Left lung (tissue), 10 donors: ENCODE results near the gene IFI27L2. TPM values are rescaled to one million over a fixed set of nuclear protein-coding genes. Genes with fewer than 3 reads are reported as not detected.

Source experiments
- ATAC-seq: fragments of 200-7000 bp; cut with Tn5 transposase; one replicate; pipeline ENCODE4 v1.9.1; 2020; ENCODE audit warnings: moderate library complexity
- DNase-seq, 4 donors: peaks; one replicate each; pipeline ENCODE4 v3.0.0-alpha.2; 2013 to 2020
- H3K27ac ChIP-seq, 2 donors: fragments of 200-600 bp; sonication (generic) in 1 of 2; one replicate each; pipeline versions ENCODE4 v1.5.0 to v1.8.0; 2020 to 2021
- H3K27me3 ChIP-seq, 2 donors: fragments of 200-600 bp; sonication (generic) in 1 of 2; one replicate each; pipeline versions ENCODE4 v1.5.0 to v1.8.0; 2020 to 2021
- H3K36me3 ChIP-seq, 2 donors: fragments of 200-600 bp; sonication (generic) in 1 of 2; one replicate each; pipeline versions ENCODE4 v1.5.0 to v1.8.0; 2020 to 2021
- H3K4me1 ChIP-seq, 2 donors: fragments of 200-600 bp; one replicate each; pipeline ENCODE4 v1.8.0; 2021
- H3K4me3 ChIP-seq, 2 donors: fragments of 200-600 bp; sonication (generic) in 1 of 2; one replicate each; pipeline versions ENCODE4 v1.5.0 to v1.8.0; 2020 to 2021; ENCODE audit warnings: mild to moderate bottlenecking in 1 of 2
- H3K9me3 ChIP-seq, 2 donors: fragments of 200-600 bp; sonication (generic) in 1 of 2; one replicate each; pipeline versions ENCODE4 v1.5.0 to v1.8.0; 2020 to 2021
- CTCF ChIP-seq, 2 donors: fragments of 200-600 bp; sonication (generic) in 1 of 2; IDR thresholded peaks; one replicate each; pipeline versions ENCODE4 v1.5.0 to v1.8.0; 2021; ENCODE audit warnings: antibody characterized with exemption in 2 of 2
- intact Hi-C, 2 donors: fragments of 100-400 bp; cut with DNase I; formaldehyde crosslinking; loops; one replicate each; pipeline versions ENCODE4 v1.11.2 to v1.14.2; 2022
- polyA plus RNA-seq, 6 donors: library from polyadenylated mRNA; unstranded; fragments of 120-200 nt; gene quantifications; one replicate each; pipeline ENCODE4 v1.2.1, GENCODE V29; 2013; ENCODE audit not compliant: insufficient read length in 6 of 6
- total RNA-seq, 2 donors: library from RNA; stranded (reverse); fragmentation: NEBNext Ultra II Directional; extraction: Animal tissue kit (Norgen Biotek cat#: 25700); gene quantifications; one replicate each; pipeline ENCODE4 v1.2.1, GENCODE V29; 2021
- donor health status: DM: no; HTN: yes; CAD: no.
- donor health status: DM: no; HTN: no; CAD: no.

Gene IFI27L2
- total and polyA plus RNA-seq, 8 donors, result 30.7 to 59.3 (median 39.5) TPM

- H3K9me3 ChIP-seq, result no peaks in the 10 kb centered on the region
- H3K4me3 ChIP-seq, result peak overlapping the region; percentile 90 to 91
- H3K4me1 ChIP-seq, result peaks cover 32 to 45% of the 10 kb centered on the region in 2 donors
- intact Hi-C loops, result no loop called here
- ATAC-seq, result peak; percentile 53
- H3K27ac ChIP-seq, result peak overlapping the region; percentile 90 to 94
- H3K36me3 ChIP-seq, result no peaks in the 10 kb centered on the region
- no peak for DNase-seq
- no peaks in the 10 kb centered on the region for H3K27me3 ChIP-seq
- TF ChIP-seq CTCF (IDR thresholded peaks at IDR 0.05), result no peak
Measured at GRCh38 chr14:94081386-94081820, 48.0 kb downstream of the IFI27L2 start.

- H3K9me3 ChIP-seq, result peaks cover 0 to 3% of the 10 kb centered on the region in 2 donors
- H3K4me3 ChIP-seq, result peak within 1 kb of the TSS; percentile 90 to 91
- DNase-seq, result peak; percentile 93 to 98 (median 98)
- intact Hi-C loops, result no loop called here
- TF ChIP-seq CTCF (IDR thresholded peaks at IDR 0.05), result no peak
- peaks cover 32 to 51% of the 10 kb centered on the region in 2 donors for H3K4me1 ChIP-seq
- no peaks in the 10 kb centered on the region for H3K36me3 ChIP-seq
- peak; percentile 100 for ATAC-seq
- H3K27me3 ChIP-seq, result no peaks in the 10 kb centered on the region
- H3K27ac ChIP-seq, result peak within 1 kb of the TSS; percentile 90 to 94
Measured at GRCh38 chr14:94080621-94081385, 48.6 kb downstream of the IFI27L2 start, which contains the start of the genes DDX24 and IFI27L1. Gene DDX24, minus strand, starts transcription at chr14:94081202. Its CDS starts 1,460 bp downstream, at chr14:94079742. Gene IFI27L1, plus strand, starts transcription at chr14:94081310. Its CDS starts 15,628 bp downstream, at chr14:94096938.

GRCh38 chr14:94079891-94080620, 49.3 kb downstream of the IFI27L2 start:
- Histone ChIP-seq H3K9me3 (peaks cover 0 to 10% of the 10 kb centered on the region in 2 donors), H3K36me3 (peaks cover 0 to 5% of the 10 kb centered on the region in 2 donors), H3K27me3 (no peaks in the 10 kb centered on the region), H3K27ac (peak overlapping the region; percentile 90 to 94), H3K4me1 (peaks cover 32 to 54% of the 10 kb centered on the region in 2 donors), H3K4me3 (peak overlapping the region; percentile 90 to 91)
- intact Hi-C loops, result no loop called here
- ATAC-seq (no peak), DNase-seq (no peak)
- TF ChIP-seq CTCF (IDR thresholded peaks at IDR 0.05), result no peak

- DNase-seq, result no peak
- no peak for TF ChIP-seq CTCF (IDR thresholded peaks at IDR 0.05)
- peak overlapping the region in 1 of 2 donors; percentile 91 for H3K4me3 ChIP-seq
Measured at GRCh38 chr14:94077823-94078222, 51.6 kb downstream of the IFI27L2 start.

More at GRCh38 chr14:94077823-94078222, 51.6 kb downstream of the IFI27L2 start:
- Histone ChIP-seq H3K27me3 (no peaks in the 10 kb centered on the region), H3K4me1 (peaks cover 32 to 54% of the 10 kb centered on the region in 2 donors), H3K27ac (no peak overlapping the region), H3K36me3 (peaks cover 0 to 11% of the 10 kb centered on the region in 2 donors), H3K9me3 (peaks cover 0 to 24% of the 10 kb centered on the region in 2 donors)
- ATAC-seq, result no peak
- intact Hi-C loops, result no loop called here

Other genes starting within 250 kb of the IFI27L2 start
- gene FAM181A, start 202.3 kb downstream of the IFI27L2 start, total RNA-seq, result 1 to 10 TPM in 1 of 2 donors, not detected in 1; 1.1 TPM
- under 1 TPM in 5 of 6 donors, not detected in 1; 0.10 to 0.47 (median 0.26) TPM for gene FAM181A, start 202.3 kb downstream of the IFI27L2 start, polyA plus RNA-seq
- 1 to 10 TPM; 1.4 to 3.2 TPM for gene ASB2, start 153.0 kb downstream of the IFI27L2 start, total RNA-seq
- gene ASB2, start 153.0 kb downstream of the IFI27L2 start, polyA plus RNA-seq, result 1 to 10 TPM in 5 of 6 donors, under 1 TPM in 1; 0.81 to 2.5 (median 1.6) TPM
- not detected for gene CCDC197, start 132.3 kb downstream of the IFI27L2 start, total RNA-seq
- gene CCDC197, start 132.3 kb downstream of the IFI27L2 start, polyA plus RNA-seq, result not detected
- gene OTUB2, start 103.3 kb downstream of the IFI27L2 start, total RNA-seq, result 1 to 10 TPM; 1.2 to 1.5 TPM
- gene OTUB2, start 103.3 kb downstream of the IFI27L2 start, polyA plus RNA-seq, result 1 to 10 TPM; 3.6 to 5.4 (median 4.0) TPM
- 100 to 1,000 TPM; 142 to 148 TPM for gene DDX24, start 48.4 kb downstream of the IFI27L2 start, total RNA-seq
- 100 to 1,000 TPM; 127 to 143 (median 136) TPM for gene DDX24, start 48.4 kb downstream of the IFI27L2 start, polyA plus RNA-seq
- 10 to 100 TPM; 20.3 to 23.8 TPM for gene IFI27L1, start 48.3 kb downstream of the IFI27L2 start, total RNA-seq
- gene IFI27L1, start 48.3 kb downstream of the IFI27L2 start, polyA plus RNA-seq, result 10 to 100 TPM; 25.8 to 34.3 (median 31.5) TPM
- 100 to 1,000 TPM; 278 to 394 TPM for gene IFI27, start 18.9 kb downstream of the IFI27L2 start, total RNA-seq
- 10 to 100 TPM; 11.6 to 29.0 (median 22.6) TPM for gene IFI27, start 18.9 kb downstream of the IFI27L2 start, polyA plus RNA-seq
- gene PPP4R4, start 44.7 kb upstream of the IFI27L2 start, total RNA-seq, result 1 to 10 TPM in 1 of 2 donors, under 1 TPM in 1; 0.52 to 3.7 TPM
- gene PPP4R4, start 44.7 kb upstream of the IFI27L2 start, polyA plus RNA-seq, result under 1 TPM; 0.43 to 0.86 (median 0.62) TPM
- not detected for gene SERPINA10, start 163.7 kb upstream of the IFI27L2 start, total RNA-seq
- gene SERPINA10, start 163.7 kb upstream of the IFI27L2 start, polyA plus RNA-seq, result under 1 TPM; 0.06 to 0.10 (median 0.08) TPM
- not detected for gene SERPINA6, start 193.7 kb upstream of the IFI27L2 start, total RNA-seq
- gene SERPINA6, start 193.7 kb upstream of the IFI27L2 start, polyA plus RNA-seq, result under 1 TPM in 4 of 6 donors, not detected in 2; 0.08 to 0.28 (median 0.14) TPM
- not detected for gene SERPINA2, start 237.1 kb upstream of the IFI27L2 start, total RNA-seq
- not detected for gene SERPINA2, start 237.1 kb upstream of the IFI27L2 start, polyA plus RNA-seq